GM12891 (cell line): Measurements from ENCODE around the gene PDE4A.

Experiments used
- DNase-seq: peaks from one replicate; pipeline ENCODE4 v3.0.0; 2011; ENCODE audit warnings: low spot score; ENCODE audit not compliant: insufficient read length
- FAIRE-seq: peaks from 2 replicates; lab custom pipeline; 2011; peaks lifted over from hg19 to GRCh38; lab: Jason Lieb, UNC
- PAX5 ChIP-seq: IDR thresholded peaks from 2 replicates; pipeline ENCODE4 v1.6.1; 2011; ENCODE audit warnings: low read length, moderate library complexity, mild to moderate bottlenecking; ENCODE audit not compliant: insufficient read depth, severe bottlenecking
- POLR2A ChIP-seq: IDR thresholded peaks from 2 replicates; pipeline ENCODE4 v1.6.1; 2011; ENCODE audit warnings: low read depth, low read length, control low read depth
- POLR2AphosphoS5 ChIP-seq: IDR thresholded peaks from 2 replicates; pipeline ENCODE4 v1.6.1; 2011; ENCODE audit warnings: low read depth, low read length, control low read depth
- POU2F2 ChIP-seq: IDR thresholded peaks from 2 replicates; pipeline ENCODE4 v1.6.1; 2011; ENCODE audit warnings: low read depth, mild to moderate bottlenecking, control low read depth, low read length, moderate library complexity
- SPI1 ChIP-seq: IDR thresholded peaks from 2 replicates; pipeline ENCODE4 v1.6.1; 2011; ENCODE audit warnings: low read depth, low read length, control low read depth
- TAF1 ChIP-seq: IDR thresholded peaks from 2 replicates; pipeline ENCODE4 v1.6.1; 2011; ENCODE audit warnings: low read depth, low read length, control low read depth

PDE4A gene

GRCh38 chr19:10505583-10506229, 85.4 kb downstream of the PDE4A start:
- TF ChIP-seq TAF1 (no peak), SPI1 (no peak), POLR2AphosphoS5 (no peak), PAX5 (no peak), POLR2A (no peak), POU2F2 (no peak)
- FAIRE-seq (peak; percentile 79), DNase-seq (no peak)

- DNase-seq: no peak
- no peak for FAIRE-seq
- no peak for TF ChIP-seq TAF1
- TF ChIP-seq POLR2AphosphoS5: no peak
- no peak for TF ChIP-seq SPI1
- no peak for TF ChIP-seq POU2F2
- no peak for TF ChIP-seq PAX5
- no peak for TF ChIP-seq POLR2A
These were observed 87.7 kb downstream of the PDE4A start for GRCh38 chr19:10508036-10508435.

GRCh38 chr19:10508707-10509106, 88.4 kb downstream of the PDE4A start:
- DNase-seq (no peak), FAIRE-seq (no peak)
- no peak for TF ChIP-seq SPI1
- TF ChIP-seq POU2F2: no peak
- no peak for TF ChIP-seq TAF1
- no peak for TF ChIP-seq POLR2A
- no peak for TF ChIP-seq POLR2AphosphoS5
- TF ChIP-seq PAX5: no peak

DNA sequence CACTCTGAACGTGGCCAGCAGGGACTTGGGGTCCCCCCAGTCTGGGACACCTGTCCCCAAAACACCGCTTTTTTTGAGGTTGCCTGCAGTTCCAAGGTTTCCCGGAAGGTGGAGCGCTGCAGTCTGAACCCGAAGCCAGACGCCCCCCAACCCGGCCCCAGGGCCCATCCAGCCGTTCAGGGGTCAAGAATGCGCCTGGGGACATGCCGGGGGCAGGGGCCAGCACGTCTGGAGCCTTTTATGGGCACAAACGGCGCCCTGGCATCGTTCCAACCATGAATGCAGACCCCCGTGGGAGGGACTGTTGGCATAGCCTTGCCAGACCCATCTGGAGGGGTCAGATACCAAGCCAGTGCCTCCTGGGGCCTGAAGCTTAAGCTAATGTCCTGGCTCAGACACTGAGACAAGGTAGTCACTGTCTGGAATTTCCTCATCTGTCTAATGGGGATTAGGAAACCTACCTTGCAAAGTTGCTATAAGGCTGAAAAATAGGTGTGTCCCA, 90.0 kb downstream of the PDE4A start:
- DNase-seq: peak; percentile 68
- FAIRE-seq: peak; percentile 5
- TF ChIP-seq POU2F2: no peak
- no peak for TF ChIP-seq TAF1
- no peak for TF ChIP-seq SPI1

DNA sequence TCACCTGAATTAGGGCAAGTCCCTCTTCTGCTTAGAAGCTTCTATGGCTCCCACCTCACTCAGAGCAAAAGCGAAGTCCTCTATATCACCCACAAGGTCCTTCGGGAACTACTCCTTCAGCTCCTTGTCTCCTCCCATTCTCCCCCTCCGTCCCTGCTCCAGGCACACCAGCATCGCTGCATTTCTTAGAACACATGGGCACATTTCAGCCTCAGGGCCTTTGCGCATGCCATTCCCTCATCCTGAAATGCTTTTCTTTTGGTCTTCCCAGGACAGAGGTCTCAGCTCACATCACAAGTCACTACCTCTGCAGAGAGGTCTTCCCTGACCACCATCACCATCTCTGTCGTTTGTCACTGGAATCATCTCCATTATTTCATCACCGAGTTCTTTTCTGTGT, 92.9 kb downstream of the PDE4A start:
- DNase-seq (no peak), FAIRE-seq (no peak)
- TF ChIP-seq POLR2AphosphoS5 (no peak), PAX5 (no peak), POU2F2 (no peak), TAF1 (no peak), POLR2A (no peak), SPI1 (no peak)

GRCh38 chr19:10514211-10515145, 94.1 kb downstream of the PDE4A start:
- peak; percentile 68 for FAIRE-seq
- no peak for TF ChIP-seq POLR2AphosphoS5
- TF ChIP-seq POLR2A: no peak
- no peak for TF ChIP-seq PAX5
- TF ChIP-seq TAF1: no peak
- no peak for TF ChIP-seq POU2F2
- no peak for TF ChIP-seq SPI1
- no peak for DNase-seq

DNA sequence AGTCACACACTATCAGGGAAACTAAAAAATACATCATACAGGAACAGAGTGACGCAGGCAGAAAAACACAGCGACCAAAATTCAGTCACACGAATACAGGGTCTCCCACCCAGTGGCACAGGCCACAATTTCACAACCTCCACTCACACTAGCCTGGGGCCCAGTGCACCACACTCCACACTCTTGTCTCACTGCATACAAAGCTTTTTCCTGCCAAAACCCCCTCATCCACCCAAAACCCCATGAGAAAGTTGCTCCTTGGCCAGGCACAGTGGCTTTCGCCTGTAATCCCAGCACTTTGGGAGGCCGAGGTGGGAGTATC, 95.7 kb downstream of the PDE4A start:
- TF ChIP-seq POLR2A (no peak), POLR2AphosphoS5 (no peak), TAF1 (no peak), PAX5 (no peak), POU2F2 (no peak), SPI1 (no peak)
- DNase-seq: no peak
- no peak for FAIRE-seq

GRCh38 chr19:10516671-10517286, 96.4 kb downstream of the PDE4A start:
- TF ChIP-seq POLR2AphosphoS5: no peak
- TF ChIP-seq POLR2A: no peak
- TF ChIP-seq SPI1: no peak
- TF ChIP-seq PAX5: no peak
- no peak for TF ChIP-seq POU2F2
- TF ChIP-seq TAF1: no peak
- FAIRE-seq: no peak
- DNase-seq: no peak

DNA sequence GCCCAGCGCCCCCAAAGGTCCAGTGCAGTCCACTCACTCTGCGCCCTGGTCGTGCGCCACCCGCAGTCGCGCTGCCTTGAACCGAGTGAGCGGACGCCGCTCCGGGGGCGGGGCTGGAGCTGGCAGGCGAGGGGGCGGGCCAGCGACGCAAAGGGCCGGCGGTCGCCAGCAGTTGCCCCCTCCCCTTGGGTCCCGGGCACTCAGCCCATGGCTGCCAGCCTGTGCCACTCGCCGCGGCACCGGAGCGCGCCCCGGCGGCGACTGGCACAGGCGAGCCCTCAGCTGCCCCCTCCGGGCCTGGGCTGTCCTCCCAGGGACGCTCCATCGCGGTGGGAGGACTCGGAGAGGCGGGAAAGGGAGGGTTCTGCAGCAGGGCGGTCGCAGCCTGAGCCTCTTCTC, 97.0 kb downstream of the PDE4A start, which contains the start of gene S1PR5:
TSS of gene S1PR5 (minus strand) at position 87 of the 399 bp plus-strand sequence. CDS start 2,436 bp downstream, outside the sequence.
- TF ChIP-seq POU2F2: no peak
- TF ChIP-seq POLR2AphosphoS5: no peak
- no peak for TF ChIP-seq PAX5
- no peak for TF ChIP-seq SPI1
- TF ChIP-seq POLR2A: no peak
- FAIRE-seq: no peak
- no peak for DNase-seq

DNA sequence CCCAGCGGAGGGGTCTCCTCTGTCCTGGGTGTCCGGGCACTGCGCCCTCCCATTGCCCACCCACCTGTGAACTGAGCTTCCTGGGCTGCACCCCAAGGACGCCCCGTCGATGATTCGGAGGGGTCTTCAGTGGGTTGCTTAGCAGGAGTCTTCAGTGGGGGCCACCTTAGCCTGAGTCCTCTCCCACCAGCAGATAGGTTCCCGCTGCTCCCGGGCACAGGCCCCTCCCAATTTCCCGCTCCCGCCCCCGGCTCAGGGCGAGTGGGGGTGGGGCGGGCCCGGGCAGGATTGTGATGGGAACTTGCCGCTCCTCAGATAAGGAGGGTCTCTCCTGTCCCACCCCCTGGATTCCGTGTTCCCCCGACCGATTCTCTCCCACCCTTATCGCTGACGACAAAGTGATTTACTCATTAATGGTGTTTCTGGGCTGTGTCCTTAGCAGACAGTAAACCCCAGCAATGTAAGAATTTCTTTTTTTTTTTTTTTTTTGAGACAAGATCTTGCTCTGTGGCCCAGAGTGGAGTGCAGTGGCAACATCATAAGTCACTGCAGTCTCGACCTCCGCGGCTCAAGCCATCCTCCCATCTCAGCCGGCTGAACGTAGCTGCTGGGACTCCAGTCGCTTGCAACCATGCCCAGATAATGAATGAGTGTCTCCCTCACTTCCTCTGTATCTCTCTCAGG, 97.6 kb downstream of the PDE4A start:
- FAIRE-seq (no peak), DNase-seq (no peak)
- TF ChIP-seq PAX5: no peak
- no peak for TF ChIP-seq POLR2A
- TF ChIP-seq SPI1: 0 out of 2 replicates have a peak, but pooled peaks have one; percentile 8
- no peak for TF ChIP-seq POU2F2
- TF ChIP-seq POLR2AphosphoS5: no peak
- TF ChIP-seq TAF1: no peak
